IMR-90 (cell line): ENCODE data around the gene ZNF827. TPM values are rescaled to one million over a fixed set of nuclear protein-coding genes. Genes with fewer than 3 reads are reported as not detected.

ENCODE experiments used
- ATAC-seq: fragments of 200-7000 bp; cut with Tn5 transposase; 2 replicates; pipeline ENCODE4 v1.9.1; 2020; ENCODE audit warnings: low read depth, mild to moderate bottlenecking, moderate library complexity
- BruUV-seq: library from RNA; stranded (reverse); fragments of 400-500 nt; replicated peaks from 2 replicates; lab custom pipeline; 2021; lab: Mats Ljungman, UMichigan
- CTCF ChIA-PET: fragments of 300-600 bp; formaldehyde crosslinking; extraction: SDS; loops from one replicate; lab custom pipeline; 2021; ENCODE audit warnings: antibody characterized with exemption; lab: Yijun Ruan, JAX
- POLR2A ChIA-PET: fragments of 300-600 bp; sonication (Branson Sonifier 250); formaldehyde crosslinking; loops from one replicate; lab custom pipeline; 2022; ENCODE audit warnings: antibody characterized with exemption; ENCODE audit not compliant: unreplicated experiment; lab: Charles Lee
- DNase-seq: peaks from one replicate; pipeline ENCODE4 v3.0.0; 2013
- H2AFZ ChIP-seq: replicated peaks from 2 replicates; pipeline ENCODE3; 2013; ENCODE audit warnings: low read length, mild to moderate bottlenecking; ENCODE audit not compliant: poor library complexity
- H2AK5ac ChIP-seq: 2 replicates; pipeline ENCODE4 v1.6.1; 2013; ENCODE audit warnings: low read depth, low read length, inconsistent platforms
- H2AK9ac ChIP-seq: replicated peaks from 2 replicates; pipeline ENCODE3; 2013; ENCODE audit warnings: mild to moderate bottlenecking, low read depth, low read length, moderate library complexity; ENCODE audit not compliant: poor library complexity
- H2BK120ac ChIP-seq: 2 replicates; pipeline ENCODE4 v1.6.1; 2013; ENCODE audit warnings: low read depth, low read length, inconsistent platforms
- H2BK15ac ChIP-seq: 3 replicates; pipeline ENCODE4 v1.6.1; 2013; ENCODE audit warnings: low read depth, low read length, inconsistent platforms
- H2BK20ac ChIP-seq: 2 replicates; pipeline ENCODE4 v1.6.1; 2013; ENCODE audit warnings: low read depth, mild to moderate bottlenecking, inconsistent platforms, low read length, moderate library complexity
- H2BK5ac ChIP-seq: 2 replicates; pipeline ENCODE4 v1.6.1; 2013; ENCODE audit warnings: mild to moderate bottlenecking, low read depth, low read length, inconsistent platforms; ENCODE audit not compliant: poor library complexity, severe bottlenecking
- H3K14ac ChIP-seq: replicated peaks from 2 replicates; pipeline ENCODE4 v1.6.1; 2013; ENCODE audit warnings: low read depth, low read length, inconsistent platforms
- H3K18ac ChIP-seq: 2 replicates; pipeline ENCODE4 v1.6.1; 2013; ENCODE audit warnings: low read depth, low read length, control low read depth
- H3K23ac ChIP-seq: 2 replicates; pipeline ENCODE4 v1.6.1; 2013; ENCODE audit warnings: low read depth, low read length, inconsistent platforms
- H3K27ac ChIP-seq: 2 replicates; pipeline ENCODE4 v1.5.1; 2013; ENCODE audit warnings: mild to moderate bottlenecking, control low read depth, low read length; ENCODE audit not compliant: insufficient read depth
- H3K27me3 ChIP-seq: 2 replicates; pipeline ENCODE4 v1.6.1; 2013; ENCODE audit warnings: low read length; ENCODE audit not compliant: control insufficient read depth, insufficient read depth
- H3K36me3 ChIP-seq: 2 replicates; pipeline ENCODE4 v1.6.1; 2013; ENCODE audit warnings: low read length, mixed read lengths; ENCODE audit not compliant: control insufficient read depth, insufficient read depth
- H3K4ac ChIP-seq: 2 replicates; pipeline ENCODE4 v1.6.1; 2013; ENCODE audit warnings: low read depth, low read length, inconsistent platforms
- H3K4me1 ChIP-seq: 2 replicates; pipeline ENCODE4 v1.6.1; 2013; ENCODE audit warnings: low read length, mixed read lengths; ENCODE audit not compliant: control insufficient read depth, insufficient read depth
- H3K4me2 ChIP-seq: 2 replicates; pipeline ENCODE4 v1.6.1; 2013; ENCODE audit warnings: low read depth, mild to moderate bottlenecking, control low read depth, low read length, moderate library complexity
- H3K4me3 ChIP-seq: 2 replicates; pipeline ENCODE4 v1.5.1; 2013; ENCODE audit warnings: low read depth, mild to moderate bottlenecking, control low read depth, low read length, moderate library complexity; ENCODE audit not compliant: insufficient read depth
- H3K56ac ChIP-seq: 2 replicates; pipeline ENCODE4 v1.6.1; 2013; ENCODE audit warnings: low read length, inconsistent platforms; ENCODE audit not compliant: insufficient read depth; ENCODE audit errors: extremely low read depth
- H3K79me1 ChIP-seq, 2 experiments: 2 replicates each; pipeline ENCODE4 v1.6.1; 2013; ENCODE audit warnings: low read length in 2 of 2, inconsistent platforms in 1 of 2, low read depth in 1 of 2
- H3K9ac ChIP-seq: 2 replicates; pipeline ENCODE4 v1.6.1; 2013; ENCODE audit warnings: low read depth, low read length, control low read depth
- H3K9me1 ChIP-seq: 2 replicates; pipeline ENCODE4 v1.6.1; 2013; ENCODE audit warnings: low read length, inconsistent platforms; ENCODE audit not compliant: insufficient read depth
- H3K9me3 ChIP-seq: 2 replicates; pipeline ENCODE4 v1.6.1; 2013; ENCODE audit warnings: low read length; ENCODE audit not compliant: control insufficient read depth, insufficient read depth
- H4K20me1 ChIP-seq: 2 replicates; pipeline ENCODE4 v1.6.1; 2013; ENCODE audit warnings: low read length, inconsistent platforms; ENCODE audit not compliant: insufficient read depth
- H4K5ac ChIP-seq: 2 replicates; pipeline ENCODE4 v1.6.1; 2013; ENCODE audit warnings: mild to moderate bottlenecking, low read depth, low read length, control low read depth
- H4K8ac ChIP-seq, 2 experiments: 2 replicates each; pipeline ENCODE4 v1.6.1; 2013; ENCODE audit warnings: low read depth in 2 of 2, low read length in 2 of 2, control low read depth in 1 of 2, inconsistent platforms in 1 of 2
- H4K91ac ChIP-seq: 2 replicates; pipeline ENCODE4 v1.6.1; 2013; ENCODE audit warnings: low read depth, low read length, inconsistent platforms; ENCODE audit not compliant: insufficient read depth
- BHLHE40 ChIP-seq: fragments of 150-350 bp; IDR thresholded peaks from 2 replicates; pipeline ENCODE4 v1.6.1; 2016; ENCODE audit warnings: mild to moderate bottlenecking, low read depth, low read length
- CHD1 ChIP-seq: IDR thresholded peaks from 2 replicates; pipeline ENCODE4 v1.6.1; 2012; ENCODE audit warnings: low read depth, low read length, improper control_type of control experiment
- CTCF ChIP-seq: conservative IDR thresholded peaks from 2 replicates; pipeline ENCODE4 v1.5.1; 2012; ENCODE audit warnings: mild to moderate bottlenecking, low read depth, low read length, improper control_type of control experiment
- ELK1 ChIP-seq: fragments of 150-350 bp; IDR thresholded peaks from 2 replicates; pipeline ENCODE4 v1.6.1; 2016; ENCODE audit warnings: low read depth, mild to moderate bottlenecking, low read length, moderate library complexity, borderline replicate concordance
- FOS ChIP-seq: fragments of 150-350 bp; IDR thresholded peaks from 2 replicates; pipeline ENCODE4 v1.6.1; 2016; ENCODE audit warnings: low read depth, low read length
- MAFK ChIP-seq: IDR thresholded peaks from 2 replicates; pipeline ENCODE4 v1.6.1; 2012; ENCODE audit warnings: low read depth, low read length, improper control_type of control experiment
- MAZ ChIP-seq: IDR thresholded peaks from 2 replicates; pipeline ENCODE4 v1.6.1; 2012; ENCODE audit warnings: low read depth, mild to moderate bottlenecking, low read length, improper control_type of control experiment, moderate library complexity, borderline replicate concordance
- NFE2L2 ChIP-seq: fragments of 150-350 bp; IDR thresholded peaks from 2 replicates; pipeline ENCODE4 v1.6.1; 2016; ENCODE audit warnings: low read depth, mild to moderate bottlenecking, low read length
- POLR2A ChIP-seq: IDR thresholded peaks from 2 replicates; pipeline ENCODE4 v1.6.1; 2012; ENCODE audit warnings: mild to moderate bottlenecking, low read depth, low read length
- RAD21 ChIP-seq: IDR thresholded peaks from 2 replicates; pipeline ENCODE4 v1.6.1; 2012; ENCODE audit warnings: low read length, improper control_type of control experiment
- RCOR1 ChIP-seq: IDR thresholded peaks from 2 replicates; pipeline ENCODE4 v1.6.1; 2012; ENCODE audit warnings: mild to moderate bottlenecking, low read length, improper control_type of control experiment; ENCODE audit not compliant: insufficient replicate concordance
- RFX5 ChIP-seq: IDR thresholded peaks from 2 replicates; pipeline ENCODE4 v1.8.0; 2012; ENCODE audit warnings: low read depth, mild to moderate bottlenecking, low read length, moderate library complexity
- SMC3 ChIP-seq: fragments of 150-350 bp; IDR thresholded peaks from 2 replicates; pipeline ENCODE4 v1.6.1; 2016; ENCODE audit warnings: low read depth, mild to moderate bottlenecking, antibody characterized with exemption, low read length, moderate library complexity
- WGBS, 2 experiments: methylation state at CpG; one replicate each; pipeline versions ENCODE4 v1.1.5 to v1.1.7; 2013; ENCODE audit warnings: missing lambda C conversion rate in 2 of 2; ENCODE audit not compliant: insufficient read length in 1 of 2; ENCODE audit errors: extremely low coverage in 2 of 2; 5-methylcytosine and 5-hydroxymethylcytosine counted together
- dilution Hi-C: fragments of 300-500 bp; cut with HindIII; formaldehyde crosslinking; loops from one replicate; pipeline ENCODE4 v1.14.3; 2018; ENCODE audit warnings: low sequenced_read_pairs; ENCODE audit not compliant: unreplicated experiment
- in situ Hi-C: fragments of 300-500 bp; cut with MboI; formaldehyde crosslinking; loops from 3 replicates; pipeline ENCODE4 v1.14.3; 2019; ENCODE audit warnings: low sequenced_read_pairs, inconsistent platforms, mixed read lengths
- intact Hi-C: fragments of 100-400 bp; cut with micrococcal nuclease; formaldehyde crosslinking; loops from 2 replicates; pipeline ENCODE4 v1.10.0; 2022
- polyA plus RNA-seq, 3 experiments: library from polyadenylated mRNA; depleted of rRNA; stranded (reverse); fragments of >200 nt; gene quantifications; 2 replicates each; pipeline ENCODE4 v1.2.3, GENCODE V29; 2012; ENCODE audit warnings: low replicate concordance in 1 of 3
- total RNA-seq: library from RNA; depleted of rRNA; stranded (reverse); fragments of >200 nt; gene quantifications from 2 replicates; pipeline ENCODE4 v1.2.3, GENCODE V29; 2012

The ZNF827 gene
- total and polyA plus RNA-seq, 2 of the 4 experiments (the other 2 are of a cell fraction), result 6.6 to 31.7 TPM

- peaks cover 0 to 4% of the 10 kb centered on the region in 2 experiments; a peak in 1 of 4 replicates for H3K79me1 ChIP-seq
- no peak overlapping the region for H3K4me2 ChIP-seq
- H4K91ac ChIP-seq, result no peak overlapping the region
- H2AK5ac ChIP-seq, result no peak overlapping the region
- CTCF ChIA-PET, result no interaction called here
- in situ Hi-C loops, result no loop called here
- no peak overlapping the region for H3K4me3 ChIP-seq
- no peaks in the 10 kb centered on the region for H3K27me3 ChIP-seq
- H4K20me1 ChIP-seq, result no peaks in the 10 kb centered on the region
- H2BK120ac ChIP-seq, result no peak overlapping the region
- H2AK9ac ChIP-seq, result no peak overlapping the region
- ATAC-seq (no peak), DNase-seq (no peak)
- no peak overlapping the region for H3K9ac ChIP-seq
- POLR2A ChIA-PET, result no interaction called here
- no peak overlapping the region for H2BK20ac ChIP-seq
- no peak overlapping the region for H2BK5ac ChIP-seq
- no peak overlapping the region for H3K56ac ChIP-seq
- no peaks in the 10 kb centered on the region for H3K4me1 ChIP-seq
- no peak overlapping the region for H4K8ac ChIP-seq
- H2BK15ac ChIP-seq, result no peak overlapping the region
- BruUV-seq, result no TSS peak
- no peak overlapping the region for H3K18ac ChIP-seq
- dilution Hi-C loops, result no loop called here
- TF ChIP-seq RCOR1 (no peak), ELK1 (no peak), CTCF (no peak), SMC3 (no peak), NFE2L2 (no peak), POLR2A (no peak), RFX5 (no peak), FOS (no peak), CHD1 (no peak), MAFK (no peak), MAZ (no peak), RAD21 (no peak), BHLHE40 (no peak)
- intact Hi-C loops, result no loop called here
- H3K36me3 ChIP-seq, result peaks cover 30% of the 10 kb centered on the region
- H3K9me1 ChIP-seq, result peaks cover 11% of the 10 kb centered on the region
- H3K14ac ChIP-seq, result no peak overlapping the region
- no peak overlapping the region for H3K4ac ChIP-seq
- H2AFZ ChIP-seq, result no peak overlapping the region
- H3K23ac ChIP-seq, result no peak overlapping the region
- no peak overlapping the region for H4K5ac ChIP-seq
- WGBS, 2 experiments, result no CpG with 5 or more reads among the region's 3 CpGs
- H3K9me3 ChIP-seq, result no peaks in the 10 kb centered on the region
- H3K27ac ChIP-seq, result no peak overlapping the region
Observed at GRCh38 chr4:145775406-145775805, 163.2 kb downstream of the ZNF827 start.
